OCI-LY3 (cell line): ENCODE results near the gene TMEM72.

Source experiments
- EZH2phosphoT487 ChIP-seq: fragments of 200-600 bp; shearing (Covaris generic); IDR thresholded peaks from 2 replicates; pipeline ENCODE4 v1.6.1; 2018; ENCODE audit warnings: antibody characterized with exemption, mixed run types, low read depth
- TF ChIP-seq, protein P1 (sequence below): fragments of 200-600, 300-600 bp; sonication (generic); IDR thresholded peaks from 2 replicates; pipeline ENCODE4 v1.5.1; 2014; ENCODE audit warnings: antibody characterized with exemption, low read length, low read depth

DNA sequence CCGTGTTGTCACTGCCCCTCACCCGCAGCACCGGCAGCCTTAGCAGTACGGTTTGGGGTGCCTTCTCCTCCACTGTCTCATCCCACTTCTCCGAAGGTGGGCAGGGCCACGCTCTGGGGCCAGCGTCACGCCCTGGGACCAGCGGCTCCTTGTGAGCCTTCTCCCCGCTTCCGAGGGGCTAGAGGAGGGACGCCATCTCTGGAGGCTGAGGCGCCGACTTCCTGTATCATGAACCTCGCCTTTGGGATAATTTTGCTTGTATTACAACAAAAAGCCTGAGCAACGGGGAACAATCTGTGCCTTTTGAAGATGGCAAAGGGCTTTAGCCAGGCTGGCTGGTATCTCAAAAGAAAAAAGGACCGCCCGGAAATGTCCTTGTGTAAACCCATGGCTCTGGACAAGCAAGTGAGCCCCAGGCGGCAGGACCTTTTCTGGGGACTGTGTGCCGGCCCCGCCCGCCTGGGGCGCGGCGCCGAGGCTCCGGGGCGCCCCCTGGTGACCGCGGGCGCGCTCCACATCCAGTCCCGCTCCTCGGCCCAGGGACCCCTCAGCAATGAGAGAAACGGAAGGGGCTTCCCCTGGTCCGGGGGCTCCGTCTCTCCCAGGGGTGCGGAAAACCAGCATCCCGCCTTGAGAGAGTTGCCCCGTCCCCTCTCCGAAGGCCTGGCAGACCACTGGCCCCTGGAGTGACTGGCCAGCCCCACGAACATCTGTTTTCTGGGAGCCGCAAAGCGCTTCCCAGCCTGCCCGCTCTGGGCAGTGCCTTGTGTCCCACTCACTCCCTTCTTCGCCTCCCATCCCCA is 63.7 kb downstream of the TMEM72 start:
- TF ChIP-seq, protein P1, sequence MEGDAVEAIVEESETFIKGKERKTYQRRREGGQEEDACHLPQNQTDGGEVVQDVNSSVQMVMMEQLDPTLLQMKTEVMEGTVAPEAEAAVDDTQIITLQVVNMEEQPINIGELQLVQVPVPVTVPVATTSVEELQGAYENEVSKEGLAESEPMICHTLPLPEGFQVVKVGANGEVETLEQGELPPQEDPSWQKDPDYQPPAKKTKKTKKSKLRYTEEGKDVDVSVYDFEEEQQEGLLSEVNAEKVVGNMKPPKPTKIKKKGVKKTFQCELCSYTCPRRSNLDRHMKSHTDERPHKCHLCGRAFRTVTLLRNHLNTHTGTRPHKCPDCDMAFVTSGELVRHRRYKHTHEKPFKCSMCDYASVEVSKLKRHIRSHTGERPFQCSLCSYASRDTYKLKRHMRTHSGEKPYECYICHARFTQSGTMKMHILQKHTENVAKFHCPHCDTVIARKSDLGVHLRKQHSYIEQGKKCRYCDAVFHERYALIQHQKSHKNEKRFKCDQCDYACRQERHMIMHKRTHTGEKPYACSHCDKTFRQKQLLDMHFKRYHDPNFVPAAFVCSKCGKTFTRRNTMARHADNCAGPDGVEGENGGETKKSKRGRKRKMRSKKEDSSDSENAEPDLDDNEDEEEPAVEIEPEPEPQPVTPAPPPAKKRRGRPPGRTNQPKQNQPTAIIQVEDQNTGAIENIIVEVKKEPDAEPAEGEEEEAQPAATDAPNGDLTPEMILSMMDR: peak; percentile 72
- TF ChIP-seq EZH2phosphoT487: no peak
